ENCODE measurements around the gene CSF3. TPM values are rescaled to one million over a fixed set of nuclear protein-coding genes. Genes with fewer than 3 reads are reported as not detected.

Gene CSF3
- total RNA-seq, 8 experiments from 2014 or later, result 0.22 to 2.2 (median 1.3) TPM; not detected in 3

- in situ Hi-C loops (cut with MboI; ENCODE audit: low pct_unique_long_range_greater_than_20kb in 2 of 9, low sequenced_read_pairs in 9 of 9, unreplicated experiment in 9 of 9), result no loop called here
- WGBS, 10 experiments, result 69 to 100% (median 94%) methylated on average over 1 to 9 of the region's 23 CpGs; no CpG with 5 or more reads in 4 of the 10 experiments
- H3K4me1 ChIP-seq (replicated peaks in 1 of 2), result no peaks in the 10 kb centered on the region
- H3K27ac ChIP-seq, result no peak overlapping the region
- ATAC-seq (replicated peaks in 6 of 8), result no peak
- no peak overlapping the region for H3K4me3 ChIP-seq
Observed at GRCh38 chr17:40032322-40033320, 17.4 kb downstream of the CSF3 start.

- Histone ChIP-seq H3K4me3 (no peak overlapping the region), H3K27ac (no peak overlapping the region), H3K4me1 (replicated peaks in 1 of 2) (no peaks in the 10 kb centered on the region)
- no peak for ATAC-seq (replicated peaks in 6 of 8)
- in situ Hi-C loops (cut with MboI; ENCODE audit: low pct_unique_long_range_greater_than_20kb in 2 of 9, low sequenced_read_pairs in 9 of 9, unreplicated experiment in 9 of 9), result no loop called here
- 92 to 95% methylated on average over 3 to 5 of the region's 8 CpGs; no CpG with 5 or more reads in 8 of the 10 experiments for WGBS, 10 experiments
Observed at GRCh38 chr17:40033339-40033738, 18.1 kb downstream of the CSF3 start.

DNA sequence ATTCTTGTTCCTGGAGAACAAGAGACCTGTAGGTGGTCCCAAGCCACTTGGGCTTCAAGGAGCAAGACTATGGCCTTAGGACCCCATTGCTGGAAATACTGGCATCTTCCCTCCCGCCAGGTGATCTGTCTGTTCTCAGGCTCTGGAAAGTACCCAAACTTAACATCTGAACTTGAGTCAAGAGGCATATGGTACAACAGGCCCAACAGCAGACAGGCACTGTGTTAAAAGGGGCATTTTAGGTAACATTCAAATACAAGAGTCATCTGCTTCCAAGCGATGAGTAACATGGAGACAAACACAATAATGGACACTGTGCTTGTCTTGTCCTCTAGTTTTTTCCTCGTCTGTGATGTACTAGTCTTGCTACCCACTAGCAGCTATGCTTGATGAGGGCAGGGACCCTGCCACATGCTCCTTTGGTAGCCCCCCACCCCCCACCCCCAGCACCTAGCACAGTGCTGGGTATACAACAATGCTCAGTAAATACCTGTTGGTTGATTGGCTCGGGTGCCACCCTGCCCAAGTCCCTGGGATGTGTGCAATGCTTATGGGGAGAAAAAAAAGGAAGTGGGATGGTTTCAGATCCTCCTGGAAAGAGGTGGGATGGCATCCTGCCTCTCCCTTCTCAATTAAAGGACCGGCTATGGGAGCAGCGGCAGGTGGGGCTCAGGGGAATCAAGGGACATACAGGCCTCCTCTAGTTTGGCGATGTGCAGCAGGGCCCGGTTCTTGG lies 19.4 kb downstream of the CSF3 start:
- H3K4me1 ChIP-seq (replicated peaks in 1 of 2), result peaks cover 2 to 4% of the 10 kb centered on the region in 2 donors
- in situ Hi-C loops (cut with MboI; ENCODE audit: low pct_unique_long_range_greater_than_20kb in 2 of 9, low sequenced_read_pairs in 9 of 9, unreplicated experiment in 9 of 9), result no loop called here
- no peak overlapping the region for H3K27ac ChIP-seq
- ATAC-seq (replicated peaks in 6 of 8), result peak in 1 of 8 experiments; percentile 12
- no peak overlapping the region for H3K4me3 ChIP-seq
- WGBS, 10 experiments, result 53 to 100% (median 86%) methylated on average over 1 to 4 of the region's 8 CpGs; no CpG with 5 or more reads in 6 of the 10 experiments

- 10 to 80% (median 23%) methylated on average over 1 to 6 of the region's 12 CpGs; no CpG with 5 or more reads in 4 of the 10 experiments for WGBS, 10 experiments
- Histone ChIP-seq H3K27ac (no peak overlapping the region), H3K4me3 (no peak overlapping the region), H3K4me1 (replicated peaks in 1 of 2) (peaks cover 2 to 4% of the 10 kb centered on the region in 2 donors)
- in situ Hi-C loops (cut with MboI; ENCODE audit: low pct_unique_long_range_greater_than_20kb in 2 of 9, low sequenced_read_pairs in 9 of 9, unreplicated experiment in 9 of 9), result no loop called here
- peak; percentile 59 to 82 (median 69) for ATAC-seq (replicated peaks in 6 of 8)
Observed at GRCh38 chr17:40035162-40035559, 19.9 kb downstream of the CSF3 start.

GRCh38 chr17:40038882-40039513 lies 23.8 kb downstream of the CSF3 start:
- in situ Hi-C loops (cut with MboI; ENCODE audit: low pct_unique_long_range_greater_than_20kb in 2 of 9, low sequenced_read_pairs in 9 of 9, unreplicated experiment in 9 of 9), result no loop called here
- WGBS, 10 experiments, result 19 to 94% (median 40%) methylated on average over 1 to 6 of the region's 11 CpGs; no CpG with 5 or more reads in 1 of the 10 experiments

DNA sequence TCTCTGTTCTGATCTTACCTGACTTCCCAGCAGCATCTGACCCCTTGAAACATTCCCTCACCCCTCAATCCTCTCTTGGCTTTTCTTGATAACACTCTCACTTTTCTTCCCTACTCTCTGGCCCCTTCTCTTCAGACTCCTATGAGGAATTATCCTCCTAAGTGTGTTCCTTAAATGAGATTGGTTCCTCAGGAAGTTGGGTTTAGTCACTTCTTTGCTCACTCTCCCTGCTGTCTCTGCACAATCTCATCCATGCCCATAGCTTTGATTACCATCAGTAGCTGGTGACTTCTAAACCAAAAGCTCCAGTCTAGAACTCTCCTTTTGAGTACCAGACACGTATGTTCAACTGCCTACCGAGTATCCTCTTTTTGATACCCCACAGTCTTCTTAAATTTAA lies 26.0 kb downstream of the CSF3 start:
- no peak overlapping the region for H3K27ac ChIP-seq
- ATAC-seq (replicated peaks in 6 of 8), result no peak
- H3K4me3 ChIP-seq, result no peak overlapping the region
- in situ Hi-C loops (cut with MboI; ENCODE audit: low pct_unique_long_range_greater_than_20kb in 2 of 9, low sequenced_read_pairs in 9 of 9, unreplicated experiment in 9 of 9), result no loop called here
- 83 to 100% (median 100%) methylated on average over 1 to 2 of the region's 2 CpGs; no CpG with 5 or more reads in 2 of the 10 experiments for WGBS, 10 experiments
- peaks cover 2 to 4% of the 10 kb centered on the region in 2 donors for H3K4me1 ChIP-seq (replicated peaks in 1 of 2)

More at GRCh38 chr17:40038882-40039513, 23.8 kb downstream of the CSF3 start:
- Histone ChIP-seq H3K27ac (no peak overlapping the region), H3K4me1 (replicated peaks in 1 of 2) (peaks cover 2 to 4% of the 10 kb centered on the region in 2 donors), H3K4me3 (no peak overlapping the region)
- ATAC-seq (replicated peaks in 6 of 8), result peak; percentile 27 to 92 (median 62)

- WGBS, 10 experiments, result 55 to 82% (median 70%) methylated on average over 2 to 6 of the region's 6 CpGs; no CpG with 5 or more reads in 5 of the 10 experiments
Observed at GRCh38 chr17:40056379-40057015, 41.3 kb downstream of the CSF3 start.

GRCh38 chr17:40058186-40058784 lies 43.0 kb downstream of the CSF3 start:
- Histone ChIP-seq H3K27ac (no peak overlapping the region), H3K4me3 (no peak overlapping the region), H3K4me1 (replicated peaks in 1 of 2) (peaks cover 7 to 16% of the 10 kb centered on the region in 2 donors)
- in situ Hi-C loops (cut with MboI; ENCODE audit: low pct_unique_long_range_greater_than_20kb in 2 of 9, low sequenced_read_pairs in 9 of 9, unreplicated experiment in 9 of 9), result no loop called here
- WGBS, 10 experiments, result 0 to 92% (median 71%) methylated on average over 1 to 6 of the region's 8 CpGs; no CpG with 5 or more reads in 2 of the 10 experiments
- ATAC-seq (replicated peaks in 6 of 8), result no peak

More at GRCh38 chr17:40056379-40057015, 41.3 kb downstream of the CSF3 start:
- no peak overlapping the region for H3K27ac ChIP-seq
- peaks cover 4 to 9% of the 10 kb centered on the region in 2 donors for H3K4me1 ChIP-seq (replicated peaks in 1 of 2)
- no peak for ATAC-seq (replicated peaks in 6 of 8)
- no peak overlapping the region for H3K4me3 ChIP-seq
- in situ Hi-C loops (cut with MboI; ENCODE audit: low pct_unique_long_range_greater_than_20kb in 2 of 9, low sequenced_read_pairs in 9 of 9, unreplicated experiment in 9 of 9), result no loop called here

- in situ Hi-C loops (cut with MboI; ENCODE audit: low pct_unique_long_range_greater_than_20kb in 2 of 9, low sequenced_read_pairs in 9 of 9, unreplicated experiment in 9 of 9), result no loop called here
- Histone ChIP-seq H3K27ac (no peak overlapping the region), H3K4me1 (replicated peaks in 1 of 2) (peaks cover 7 to 13% of the 10 kb centered on the region in 2 donors), H3K4me3 (no peak overlapping the region)
- ATAC-seq (replicated peaks in 6 of 8), result no peak
- WGBS, 10 experiments, result 80 to 100% (median 100%) methylated on average over 1 of the region's 1 CpG; no CpG with 5 or more reads in 6 of the 10 experiments
Observed at GRCh38 chr17:40058865-40059264, 43.6 kb downstream of the CSF3 start.

DNA sequence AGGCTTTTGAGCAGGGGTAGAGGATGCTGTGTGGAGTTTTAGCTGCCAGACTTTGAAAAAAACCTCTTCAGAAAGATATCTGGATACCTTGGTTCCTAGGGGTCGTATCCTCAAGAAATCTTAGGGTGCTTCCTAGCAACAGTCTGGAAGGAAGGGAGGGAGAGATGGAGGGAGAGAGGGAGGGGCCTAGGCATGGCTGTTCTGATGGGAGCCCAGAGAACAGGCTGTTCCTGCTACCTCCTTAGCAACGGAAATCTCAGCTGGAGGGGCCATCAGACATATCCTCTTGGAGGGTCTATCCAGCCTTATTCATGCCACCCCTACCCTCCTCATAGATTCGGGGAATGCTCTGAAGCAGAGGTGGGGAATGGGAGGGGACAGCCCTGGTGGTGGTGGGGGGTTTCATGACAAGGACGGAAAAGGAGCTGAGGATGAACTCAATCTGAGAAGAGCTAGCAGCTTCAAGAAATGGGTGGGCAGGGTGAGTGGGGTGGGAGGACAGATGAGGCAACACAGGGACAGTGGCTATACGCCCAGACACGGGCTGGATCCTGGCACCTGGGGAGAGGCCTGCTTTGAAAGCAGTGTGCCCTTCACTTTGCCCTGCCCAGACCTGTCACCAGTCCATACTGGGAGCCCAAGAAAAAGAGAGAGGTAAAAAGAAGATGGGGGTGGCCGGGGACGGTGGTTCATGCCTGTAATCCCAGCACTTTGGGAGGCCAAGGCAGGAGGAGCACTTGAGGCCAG lies 44.7 kb downstream of the CSF3 start:
- no peak for ATAC-seq (replicated peaks in 6 of 8)
- 0 to 93% (median 51%) methylated on average over 1 to 5 of the region's 8 CpGs; no CpG with 5 or more reads in 4 of the 10 experiments for WGBS, 10 experiments
- peaks cover 16 to 21% of the 10 kb centered on the region in 2 donors for H3K4me1 ChIP-seq (replicated peaks in 1 of 2)
- no peak overlapping the region for H3K27ac ChIP-seq
- in situ Hi-C loops (cut with MboI; ENCODE audit: low pct_unique_long_range_greater_than_20kb in 2 of 9, low sequenced_read_pairs in 9 of 9, unreplicated experiment in 9 of 9), result no loop called here
- no peak overlapping the region for H3K4me3 ChIP-seq

GRCh38 chr17:40060887-40061608 lies 45.8 kb downstream of the CSF3 start:
- in situ Hi-C loops (cut with MboI; ENCODE audit: low pct_unique_long_range_greater_than_20kb in 2 of 9, low sequenced_read_pairs in 9 of 9, unreplicated experiment in 9 of 9), result no loop called here
- no peak overlapping the region for H3K27ac ChIP-seq
- peaks cover 26 to 29% of the 10 kb centered on the region in 2 donors for H3K4me1 ChIP-seq (replicated peaks in 1 of 2)
- H3K4me3 ChIP-seq, result no peak overlapping the region
- WGBS, 10 experiments, result 0 to 93% (median 59%) methylated on average over 1 to 6 of the region's 11 CpGs; no CpG with 5 or more reads in 4 of the 10 experiments
- no peak for ATAC-seq (replicated peaks in 6 of 8)

All from motor neuron (in vitro differentiated cells).